KOPT-K1 (cell line): Measurements from ENCODE around the gene SH2D2A.

ENCODE experiments used
- H3K27ac ChIP-seq: fragments of 200-600 bp; sonication (generic); 2 replicates; pipeline ENCODE4 v1.5.1; 2016; ENCODE audit warnings: antibody characterized with exemption, mild to moderate bottlenecking, low read depth, low read length; ENCODE audit not compliant: poor library complexity, severe bottlenecking
- H3K36me3 ChIP-seq: fragments of 200-600 bp; sonication (generic); 2 replicates; pipeline ENCODE4 v1.5.1; 2017; ENCODE audit warnings: antibody characterized with exemption, mild to moderate bottlenecking, low read length, moderate library complexity; ENCODE audit not compliant: insufficient read depth
- H3K9me3 ChIP-seq: fragments of 200-600 bp; sonication (generic); 2 replicates; pipeline ENCODE4 v1.5.1; 2017; ENCODE audit warnings: antibody characterized with exemption, low read length, mild to moderate bottlenecking; ENCODE audit not compliant: insufficient read depth, poor library complexity, severe bottlenecking

SH2D2A gene

DNA sequence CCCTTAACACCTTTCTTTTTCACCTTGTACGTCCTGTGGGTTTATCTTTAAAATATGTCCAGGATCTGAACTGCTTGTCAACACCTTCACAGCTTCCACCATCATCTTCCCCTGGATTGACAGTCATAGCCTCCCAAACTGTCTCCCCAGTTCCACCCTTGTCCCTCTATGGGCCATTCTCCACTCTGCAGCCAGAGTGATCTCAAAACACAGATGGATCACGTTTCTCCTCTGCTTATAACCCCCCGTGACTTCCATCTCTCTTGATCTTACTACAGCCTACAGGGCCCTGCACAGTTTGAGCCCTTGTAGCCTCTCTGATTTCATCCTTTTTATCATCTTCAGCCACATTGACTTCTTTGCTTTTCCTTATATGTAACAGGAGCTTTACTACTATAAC lies 38.0 kb upstream of the SH2D2A start:
- Histone ChIP-seq H3K9me3 (no peaks in the 10 kb centered on the region), H3K36me3 (no peaks in the 10 kb centered on the region)

DNA sequence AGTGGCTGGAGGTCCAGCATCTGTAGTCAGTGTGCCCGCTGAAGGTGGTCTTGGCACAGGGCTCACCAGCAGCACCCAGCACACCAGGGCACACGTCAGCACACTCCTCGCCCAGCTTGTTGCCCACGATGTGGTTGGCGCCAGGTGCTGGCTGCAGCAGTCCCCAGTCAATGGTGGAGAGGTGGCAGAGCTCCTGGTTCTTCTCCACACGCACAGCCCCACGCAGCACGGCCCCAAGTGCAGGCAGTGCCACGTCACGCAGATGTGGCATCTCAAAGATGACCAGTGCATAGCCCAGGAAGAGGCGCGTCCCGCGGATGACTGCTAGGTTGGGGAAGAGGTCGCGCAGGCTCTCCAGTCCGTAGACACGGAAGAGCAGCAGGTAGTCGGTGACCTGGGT lies 37.1 kb upstream of the SH2D2A start:
- no peak overlapping the region for H3K27ac ChIP-seq
- H3K36me3 ChIP-seq = no peaks in the 10 kb centered on the region
- H3K9me3 ChIP-seq = no peaks in the 10 kb centered on the region

More for the DNA sequence above, 38.0 kb upstream of the SH2D2A start:
- no peak overlapping the region for H3K27ac ChIP-seq

DNA sequence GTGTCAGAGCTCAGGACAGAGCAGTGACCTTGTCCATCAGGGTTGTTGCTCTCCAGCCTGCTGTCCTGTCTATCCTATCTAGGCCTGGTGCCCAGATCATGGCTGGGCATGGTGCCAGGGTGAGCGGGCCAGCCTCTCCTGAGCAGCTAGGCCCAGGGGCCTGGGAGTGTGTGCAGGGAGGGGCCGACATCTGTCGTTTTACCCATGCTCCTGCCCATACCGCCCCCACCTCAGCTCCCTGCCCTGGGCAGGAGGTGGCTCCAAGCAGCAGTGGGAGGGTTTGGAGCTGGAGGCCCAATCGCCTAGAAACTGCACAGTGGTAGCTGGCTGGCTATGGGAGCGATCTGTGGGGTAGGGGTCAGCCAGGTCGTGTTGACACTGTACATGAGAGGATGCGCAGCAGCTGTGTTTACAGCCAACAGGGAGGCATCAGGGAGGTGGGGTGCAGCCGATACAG lies 35.8 kb upstream of the SH2D2A start:
- Histone ChIP-seq H3K36me3 (no peaks in the 10 kb centered on the region), H3K27ac (no peak overlapping the region), H3K9me3 (no peaks in the 10 kb centered on the region)

DNA sequence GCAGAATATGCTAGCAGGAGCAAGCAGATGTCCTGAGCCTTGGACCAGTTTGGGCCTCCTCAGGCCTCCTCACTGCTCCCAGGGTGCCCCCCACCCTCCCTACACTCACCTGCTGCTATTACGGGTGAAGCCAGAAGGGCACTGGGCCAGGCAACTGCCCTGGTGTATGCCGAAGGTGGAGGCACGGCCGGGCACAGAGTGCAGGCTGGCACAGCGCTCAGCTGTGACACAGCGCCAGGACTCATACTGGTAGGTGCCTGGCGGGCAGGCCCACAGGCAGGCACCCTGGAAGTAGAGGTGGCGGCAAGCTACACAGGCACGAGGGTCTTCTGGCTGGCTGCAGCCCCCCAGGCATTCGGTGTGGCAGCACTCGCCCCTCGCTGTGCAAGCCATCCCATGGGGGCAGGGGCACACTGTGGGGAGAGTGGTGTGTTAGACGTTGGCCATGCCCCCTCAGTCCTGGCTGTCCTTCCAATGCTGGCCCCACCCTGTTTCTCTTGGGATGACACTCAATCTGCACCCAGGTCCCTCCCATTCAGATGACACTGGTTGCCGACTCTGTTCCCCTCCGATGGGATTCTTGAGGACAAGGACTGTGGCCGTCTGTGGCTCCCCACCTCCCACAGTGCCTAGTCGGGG lies 35.2 kb upstream of the SH2D2A start:
- H3K9me3 ChIP-seq = no peaks in the 10 kb centered on the region
- no peak overlapping the region for H3K27ac ChIP-seq
- no peaks in the 10 kb centered on the region for H3K36me3 ChIP-seq

DNA sequence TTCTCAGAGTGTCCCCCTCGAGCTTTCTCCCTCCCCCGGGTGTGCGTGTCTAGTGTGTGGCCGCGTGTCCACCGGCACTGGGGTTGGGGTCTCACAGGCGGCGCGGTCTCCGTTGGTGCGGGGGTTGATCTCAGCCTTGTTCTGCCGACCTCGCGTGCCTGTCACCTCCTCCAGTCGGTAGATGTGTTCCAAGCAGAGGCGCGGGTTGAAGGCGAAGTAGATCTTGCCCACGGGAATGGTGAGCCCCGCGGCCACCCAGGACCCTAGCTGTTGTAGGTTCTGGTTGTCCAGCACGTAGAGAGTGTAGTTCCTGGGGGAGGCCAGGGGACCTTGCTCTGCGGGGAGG lies 32.5 kb upstream of the SH2D2A start:
- no peaks in the 10 kb centered on the region for H3K9me3 ChIP-seq
- no peaks in the 10 kb centered on the region for H3K36me3 ChIP-seq
- no peak overlapping the region for H3K27ac ChIP-seq

DNA sequence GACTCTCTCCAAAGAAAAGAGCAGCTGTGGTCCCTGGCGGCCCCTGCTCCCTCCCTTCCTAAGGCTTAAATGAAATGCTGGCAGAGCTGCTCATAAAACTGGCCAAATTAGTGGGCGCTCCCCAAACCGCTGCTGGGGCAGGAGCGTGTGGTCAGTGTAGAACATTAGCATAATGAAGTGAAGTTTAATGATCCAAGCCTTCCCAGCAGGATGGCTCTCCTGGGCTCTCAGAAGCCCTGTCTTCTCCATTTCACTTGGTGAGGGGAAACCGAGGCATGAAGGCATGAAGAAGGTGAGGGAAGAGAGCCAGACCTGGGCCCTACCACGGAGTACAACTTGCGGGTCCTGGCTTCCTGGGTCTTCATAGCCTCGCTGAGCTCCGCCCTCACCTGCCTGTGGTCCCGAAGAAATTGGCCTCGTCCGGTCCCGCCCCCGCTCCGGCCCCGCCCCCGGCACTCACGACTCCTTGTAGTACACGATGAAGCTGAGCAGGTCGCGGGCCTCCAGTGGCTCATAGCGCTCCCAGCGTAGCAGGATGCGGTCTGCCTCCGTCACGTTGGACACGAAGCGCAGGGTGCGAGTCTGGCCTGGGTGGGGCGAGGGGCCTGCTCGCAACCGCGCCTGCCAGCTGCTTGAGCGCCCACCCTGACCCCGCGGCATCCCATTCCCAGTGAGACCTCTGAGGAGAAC lies 32.0 kb upstream of the SH2D2A start:
- no peak overlapping the region for H3K27ac ChIP-seq
- H3K36me3 ChIP-seq = no peaks in the 10 kb centered on the region
- no peaks in the 10 kb centered on the region for H3K9me3 ChIP-seq

- no peaks in the 10 kb centered on the region for H3K36me3 ChIP-seq
- no peak overlapping the region for H3K27ac ChIP-seq
- no peaks in the 10 kb centered on the region for H3K9me3 ChIP-seq
Observed at GRCh38 chr1:156847591-156848460, 31.2 kb upstream of the SH2D2A start.

GRCh38 chr1:156846643-156847042 lies 30.0 kb upstream of the SH2D2A start:
- Histone ChIP-seq H3K36me3 (no peaks in the 10 kb centered on the region), H3K27ac (no peak overlapping the region), H3K9me3 (no peaks in the 10 kb centered on the region)

- Histone ChIP-seq H3K36me3 (no peaks in the 10 kb centered on the region), H3K9me3 (no peaks in the 10 kb centered on the region), H3K27ac (no peak overlapping the region)
Observed at GRCh38 chr1:156845953-156846545, 29.4 kb upstream of the SH2D2A start.

- no peaks in the 10 kb centered on the region for H3K9me3 ChIP-seq
- H3K36me3 ChIP-seq = no peaks in the 10 kb centered on the region
- no peak overlapping the region for H3K27ac ChIP-seq
Observed at GRCh38 chr1:156845055-156845952, 28.7 kb upstream of the SH2D2A start.

DNA sequence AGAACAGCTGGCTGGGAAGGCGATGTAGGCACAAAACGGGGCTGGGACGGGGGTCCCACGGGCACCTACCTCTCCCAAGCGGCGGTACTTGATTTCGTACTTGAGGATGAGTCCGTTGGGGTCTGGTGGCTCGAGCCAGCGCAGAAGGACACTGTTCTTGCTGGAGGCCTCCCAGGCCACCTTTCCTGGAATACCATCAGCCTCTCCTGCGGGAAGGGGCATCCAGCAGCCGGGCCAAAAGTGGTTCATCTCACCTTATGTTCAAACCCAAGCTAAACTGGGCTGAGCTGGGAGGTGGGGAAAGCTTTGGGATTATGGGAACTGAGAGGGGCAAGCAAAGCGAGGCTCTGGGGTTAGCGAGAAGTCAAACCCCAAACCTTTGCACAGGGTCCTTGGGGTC lies 28.0 kb upstream of the SH2D2A start:
- Histone ChIP-seq H3K9me3 (no peaks in the 10 kb centered on the region), H3K27ac (no peak overlapping the region), H3K36me3 (no peaks in the 10 kb centered on the region)

DNA sequence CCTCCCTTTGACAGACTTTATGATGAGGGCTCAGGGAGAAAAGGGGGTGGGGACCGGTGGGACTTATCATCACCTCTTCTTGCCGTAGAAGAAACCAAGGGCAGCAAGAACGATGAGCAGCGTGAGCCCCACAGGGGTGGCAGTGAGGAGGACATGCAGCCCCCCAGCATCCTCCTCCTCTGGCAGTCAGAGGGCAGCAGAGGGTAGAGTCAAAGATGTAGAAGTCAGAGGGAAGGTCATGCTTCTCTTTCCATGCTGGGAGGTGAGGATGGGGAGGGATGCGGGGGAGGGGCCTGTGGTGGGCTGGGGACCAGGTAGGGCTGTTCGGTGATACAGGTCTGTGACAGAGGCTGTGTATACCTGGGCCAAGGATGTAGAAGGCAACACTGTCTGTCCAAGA lies 27.5 kb upstream of the SH2D2A start:
- H3K27ac ChIP-seq = no peak overlapping the region
- H3K9me3 ChIP-seq = no peaks in the 10 kb centered on the region
- no peaks in the 10 kb centered on the region for H3K36me3 ChIP-seq

DNA sequence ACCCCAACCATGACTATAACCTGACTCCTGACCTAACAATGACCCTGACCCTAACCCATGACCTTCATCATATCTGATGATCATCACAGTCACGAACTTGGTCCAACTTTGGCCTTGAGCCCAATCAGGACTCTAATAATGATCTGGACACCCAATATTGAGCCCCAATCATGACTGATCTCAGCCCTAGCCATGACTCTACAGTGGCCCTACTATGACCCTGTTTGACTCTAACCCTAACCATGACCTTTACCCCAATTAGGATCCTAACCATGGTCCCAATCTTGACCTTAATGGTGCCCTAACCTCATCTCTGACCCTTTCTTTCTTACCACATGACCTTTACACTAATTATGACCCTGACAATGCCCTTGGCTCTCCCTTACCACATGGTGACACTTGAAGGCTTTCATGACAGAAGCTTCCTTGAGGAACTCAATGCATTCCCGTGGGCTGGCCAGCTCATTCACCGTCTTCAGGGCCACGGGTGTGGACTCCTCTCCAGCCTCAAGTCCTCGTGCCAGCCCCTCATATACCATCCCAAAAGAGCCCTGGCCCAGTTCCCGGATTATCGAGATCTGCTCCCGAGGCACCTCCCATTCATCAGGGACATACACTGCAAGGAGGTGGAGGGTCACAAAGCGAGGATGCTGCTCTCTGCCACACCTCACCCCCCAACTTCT lies 26.1 kb upstream of the SH2D2A start:
- no peaks in the 10 kb centered on the region for H3K9me3 ChIP-seq
- no peak overlapping the region for H3K27ac ChIP-seq
- no peaks in the 10 kb centered on the region for H3K36me3 ChIP-seq

GRCh38 chr1:156841295-156841855 lies 24.7 kb upstream of the SH2D2A start:
- H3K9me3 ChIP-seq = no peaks in the 10 kb centered on the region
- H3K27ac ChIP-seq = no peak overlapping the region
- H3K36me3 ChIP-seq = no peaks in the 10 kb centered on the region
